HCT116 (cell line): Measurements from ENCODE around the gene MRM1. TPM values are rescaled to one million over a fixed set of nuclear protein-coding genes. Genes with fewer than 3 reads are reported as not detected.

Source experiments
- ATAC-seq: fragments of 200-7000 bp; cut with Tn5 transposase; 2 replicates; pipeline ENCODE4 v1.9.1; 2020; ENCODE audit warnings: mild to moderate bottlenecking, moderate library complexity
- BruUV-seq: library from RNA; stranded (reverse); fragments of 400-500 nt; replicated peaks from 2 replicates; lab custom pipeline; 2021; lab: Mats Ljungman, UMichigan
- CTCF ChIA-PET: fragments of 300-600 bp; sonication (Branson Sonifier 250); formaldehyde crosslinking; loops from one replicate; lab custom pipeline; 2021; ENCODE audit warnings: antibody characterized with exemption; lab: Charles Lee
- POLR2A ChIA-PET: fragments of 300-600, 350-600 bp; sonication (Branson Sonifier 250); formaldehyde crosslinking; loops from one replicate; lab custom pipeline; 2021; ENCODE audit warnings: antibody characterized with exemption; lab: Charles Lee
- RAD21 ChIA-PET, 2 experiments: fragments of 300-600 bp; sonication (Branson Sonifier 250); formaldehyde crosslinking; loops; one replicate each; lab custom pipeline; 2023; ENCODE audit warnings: low total read pairs in 2 of 2; ENCODE audit not compliant: uncharacterized antibody in 2 of 2, unreplicated experiment in 2 of 2, low non-redundant PET in 1 of 2; lab: Charles Lee
- DNase-seq: peaks from one replicate; pipeline ENCODE4 v3.0.0-alpha.2; 2010; ENCODE audit warnings: low read depth, low spot score
- H2AFZ ChIP-seq: fragments of 200-600 bp; shearing (Covaris generic), sonication (generic); 2 replicates; pipeline ENCODE4 v1.6.1; 2017; ENCODE audit warnings: low read depth, mixed run types, mixed read lengths, antibody characterized with exemption, low read length; ENCODE audit not compliant: poor library complexity, severe bottlenecking
- H3K27ac ChIP-seq: 2 replicates; pipeline ENCODE4 v1.5.1; 2012; ENCODE audit warnings: low read depth, low read length
- H3K27me3 ChIP-seq: fragments of 200-600 bp; sonication (generic); 2 replicates; pipeline ENCODE4 v1.6.1; 2016; ENCODE audit warnings: mixed run types, low read length, mixed read lengths; ENCODE audit not compliant: insufficient read depth
- H3K36me3 ChIP-seq, 2 experiments: fragments of 200-500 bp in 1 of 2; fragments of 200-600 bp in 1 of 2; sonication (Bioruptor generic) in 1 of 2; sonication (generic) in 1 of 2; 2 replicates each; pipeline versions ENCODE4 v1.5.1 to v1.6.1; 2014 to 2016; ENCODE audit warnings: low read length in 2 of 2, inconsistent platforms in 1 of 2, mixed read lengths in 1 of 2, mixed run types in 1 of 2; ENCODE audit not compliant: insufficient read depth in 2 of 2, control insufficient read depth in 1 of 2
- H3K4me1 ChIP-seq, 2 experiments: fragments of 200-600 bp in 1 of 2; sonication (generic) in 1 of 2; 2 replicates each; pipeline versions ENCODE4 v1.5.1 to v1.6.1; 2012 to 2017; ENCODE audit warnings: low read length in 2 of 2, inconsistent platforms in 1 of 2, mild to moderate bottlenecking in 1 of 2, mixed read lengths in 1 of 2, mixed run types in 1 of 2, moderate library complexity in 1 of 2; ENCODE audit not compliant: insufficient read depth in 2 of 2, control insufficient read depth in 1 of 2
- H3K4me2 ChIP-seq: fragments of 200-600 bp; sonication (generic); 2 replicates; pipeline ENCODE4 v1.6.1; 2017; ENCODE audit warnings: mixed run types, low read length, mixed read lengths
- H3K4me3 ChIP-seq, 2 experiments: fragments of 200-600 bp in 1 of 2; sonication (generic) in 1 of 2; replicated peaks in 1 of 2; 2 replicates each; pipeline ENCODE4 v1.5.1; 2011 to 2016; ENCODE audit warnings: low read length in 2 of 2, control low read depth in 1 of 2, low read depth in 1 of 2, mild to moderate bottlenecking in 1 of 2, mixed read lengths in 1 of 2, mixed run types in 1 of 2
- H3K79me2 ChIP-seq: fragments of 200-600 bp; sonication (generic); 2 replicates; pipeline ENCODE4 v1.6.1; 2017; ENCODE audit warnings: mild to moderate bottlenecking, mixed run types, low read length, moderate library complexity, mixed read lengths; ENCODE audit not compliant: insufficient read depth
- H3K9ac ChIP-seq: fragments of 200-600 bp; sonication (generic); 2 replicates; pipeline ENCODE4 v1.6.1; 2016; ENCODE audit warnings: low read length, mixed read lengths
- H3K9me2 ChIP-seq: fragments of 200-600 bp; sonication (generic), shearing (Covaris generic); 2 replicates; pipeline ENCODE4 v1.6.1; 2017; ENCODE audit warnings: mixed run types, mild to moderate bottlenecking, moderate library complexity; ENCODE audit not compliant: insufficient read depth
- H3K9me3 ChIP-seq, 2 experiments: fragments of 200-500 bp in 1 of 2; fragments of 200-600 bp in 1 of 2; sonication (Bioruptor generic) in 1 of 2; sonication (generic) in 1 of 2; 2 replicates each; pipeline ENCODE4 v1.6.1; 2014 to 2017; ENCODE audit warnings: low read length in 2 of 2, mixed read lengths in 2 of 2, inconsistent platforms in 1 of 2, low read depth in 1 of 2, mild to moderate bottlenecking in 1 of 2, mixed run types in 1 of 2, moderate library complexity in 1 of 2; ENCODE audit not compliant: control insufficient read depth in 1 of 2, insufficient read depth in 1 of 2
- H4K20me1 ChIP-seq: fragments of 200-600 bp; sonication (generic), shearing (Covaris generic); 2 replicates; pipeline ENCODE4 v1.6.1; 2017; ENCODE audit warnings: mixed run types, mild to moderate bottlenecking, moderate library complexity; ENCODE audit not compliant: insufficient read depth
- ELF1 ChIP-seq: IDR thresholded peaks from 2 replicates; pipeline ENCODE4 v1.6.1; 2012; ENCODE audit warnings: low read depth, borderline replicate concordance
- EZH2phosphoT487 ChIP-seq: fragments of 200-600 bp; IDR thresholded peaks from 2 replicates; pipeline ENCODE4 v1.6.1; 2018; ENCODE audit warnings: antibody characterized with exemption, borderline replicate concordance
- FOSL1 ChIP-seq: IDR thresholded peaks from 2 replicates; pipeline ENCODE4 v1.6.1; 2012; ENCODE audit warnings: low read depth
- JUND ChIP-seq: IDR thresholded peaks from 2 replicates; pipeline ENCODE4 v1.6.1; 2012
- RAD21 ChIP-seq: IDR thresholded peaks from 2 replicates; pipeline ENCODE4 v1.6.1; 2012; ENCODE audit warnings: low read depth, mild to moderate bottlenecking
- SIN3A ChIP-seq: IDR thresholded peaks from 2 replicates; pipeline ENCODE4 v1.6.1; 2012; ENCODE audit warnings: low read depth
- SRF ChIP-seq: IDR thresholded peaks from 2 replicates; pipeline ENCODE4 v1.6.1; 2012; ENCODE audit warnings: low read depth
- ZFX ChIP-seq: fragments of 450-650 bp; IDR thresholded peaks from 2 replicates; pipeline ENCODE4 v1.6.1; 2017
- intact Hi-C: fragments of 100-400 bp; cut with micrococcal nuclease; formaldehyde crosslinking; loops from 2 replicates; pipeline ENCODE4 v1.10.0; 2022
- total RNA-seq: library from RNA; stranded (reverse); gene quantifications from one replicate; pipeline ENCODE4 v1.2.1, GENCODE V29; 2021; ENCODE audit not compliant: unreplicated experiment
- TF ChIP-seq, protein P1 (sequence below): IDR thresholded peaks from 2 replicates; pipeline ENCODE4 v1.6.1; 2012; ENCODE audit warnings: low read depth
- TF ChIP-seq, protein P2 (sequence below): IDR thresholded peaks from 2 replicates; pipeline ENCODE4 v1.6.1; 2012
- TF ChIP-seq, protein P3 (sequence below): IDR thresholded peaks from 2 replicates; pipeline ENCODE4 v1.6.1; 2012
- TF ChIP-seq, protein P4 (sequence below), 3 experiments: fragments of 200-600 bp in 1 of 3; sonication (generic) in 1 of 3; IDR thresholded peaks in 2 of 3; conservative IDR thresholded peaks in 1 of 3; 2 replicates each; pipeline ENCODE4 v1.5.1; 2012 to 2017; ENCODE audit warnings: low read depth in 2 of 3, low read length in 2 of 3, antibody characterized with exemption in 1 of 3, borderline replicate concordance in 1 of 3, control low read depth in 1 of 3, mild to moderate bottlenecking in 1 of 3, mixed read lengths in 1 of 3, mixed run types in 1 of 3, moderate library complexity in 1 of 3; ENCODE audit not compliant: insufficient read depth in 1 of 3

The MRM1 gene
- total RNA-seq, 1 experiment from 2014 or later: 14.5 TPM

DNA sequence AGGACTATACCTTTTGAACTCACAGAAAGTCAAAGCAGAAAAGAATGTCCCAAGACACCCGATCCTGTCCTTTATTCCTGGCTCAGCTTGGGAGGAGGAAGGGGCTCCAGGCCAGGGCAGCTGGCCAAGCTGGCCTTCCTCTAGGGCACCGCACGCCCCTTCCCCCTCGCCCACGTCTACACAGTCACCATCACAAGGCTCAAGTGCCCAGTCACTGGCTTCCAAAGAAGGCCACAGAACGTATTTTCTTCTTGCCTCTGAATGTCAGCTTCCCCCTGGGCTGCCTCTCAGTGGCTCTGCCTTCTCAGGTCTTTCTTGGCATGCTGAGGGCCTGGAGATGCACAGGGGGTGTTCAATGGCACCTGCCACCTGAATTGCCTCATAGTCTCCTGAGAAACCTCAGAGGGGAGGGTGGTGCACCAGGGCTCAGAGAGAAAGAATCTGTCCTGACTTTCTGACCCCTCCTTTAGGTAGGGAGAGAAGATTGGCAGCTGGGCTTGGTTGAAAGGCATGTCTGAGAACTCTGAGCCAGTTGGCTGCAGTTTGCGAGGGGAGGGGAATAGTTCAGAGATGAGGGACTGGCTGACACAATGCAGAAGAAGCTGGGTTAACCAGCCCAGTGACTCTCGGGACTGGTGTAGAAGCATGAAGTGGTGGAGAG, 7.6 kb upstream of the MRM1 start (continued):
- TF ChIP-seq, protein P1, sequence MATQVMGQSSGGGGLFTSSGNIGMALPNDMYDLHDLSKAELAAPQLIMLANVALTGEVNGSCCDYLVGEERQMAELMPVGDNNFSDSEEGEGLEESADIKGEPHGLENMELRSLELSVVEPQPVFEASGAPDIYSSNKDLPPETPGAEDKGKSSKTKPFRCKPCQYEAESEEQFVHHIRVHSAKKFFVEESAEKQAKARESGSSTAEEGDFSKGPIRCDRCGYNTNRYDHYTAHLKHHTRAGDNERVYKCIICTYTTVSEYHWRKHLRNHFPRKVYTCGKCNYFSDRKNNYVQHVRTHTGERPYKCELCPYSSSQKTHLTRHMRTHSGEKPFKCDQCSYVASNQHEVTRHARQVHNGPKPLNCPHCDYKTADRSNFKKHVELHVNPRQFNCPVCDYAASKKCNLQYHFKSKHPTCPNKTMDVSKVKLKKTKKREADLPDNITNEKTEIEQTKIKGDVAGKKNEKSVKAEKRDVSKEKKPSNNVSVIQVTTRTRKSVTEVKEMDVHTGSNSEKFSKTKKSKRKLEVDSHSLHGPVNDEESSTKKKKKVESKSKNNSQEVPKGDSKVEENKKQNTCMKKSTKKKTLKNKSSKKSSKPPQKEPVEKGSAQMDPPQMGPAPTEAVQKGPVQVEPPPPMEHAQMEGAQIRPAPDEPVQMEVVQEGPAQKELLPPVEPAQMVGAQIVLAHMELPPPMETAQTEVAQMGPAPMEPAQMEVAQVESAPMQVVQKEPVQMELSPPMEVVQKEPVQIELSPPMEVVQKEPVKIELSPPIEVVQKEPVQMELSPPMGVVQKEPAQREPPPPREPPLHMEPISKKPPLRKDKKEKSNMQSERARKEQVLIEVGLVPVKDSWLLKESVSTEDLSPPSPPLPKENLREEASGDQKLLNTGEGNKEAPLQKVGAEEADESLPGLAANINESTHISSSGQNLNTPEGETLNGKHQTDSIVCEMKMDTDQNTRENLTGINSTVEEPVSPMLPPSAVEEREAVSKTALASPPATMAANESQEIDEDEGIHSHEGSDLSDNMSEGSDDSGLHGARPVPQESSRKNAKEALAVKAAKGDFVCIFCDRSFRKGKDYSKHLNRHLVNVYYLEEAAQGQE: no peak
- no peak for TF ChIP-seq JUND
- TF ChIP-seq ELF1: no peak
- TF ChIP-seq, protein P2, sequence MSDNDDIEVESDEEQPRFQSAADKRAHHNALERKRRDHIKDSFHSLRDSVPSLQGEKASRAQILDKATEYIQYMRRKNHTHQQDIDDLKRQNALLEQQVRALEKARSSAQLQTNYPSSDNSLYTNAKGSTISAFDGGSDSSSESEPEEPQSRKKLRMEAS: no peak
- TF ChIP-seq SRF: no peak
- no peak for TF ChIP-seq SIN3A
- TF ChIP-seq, protein P3, sequence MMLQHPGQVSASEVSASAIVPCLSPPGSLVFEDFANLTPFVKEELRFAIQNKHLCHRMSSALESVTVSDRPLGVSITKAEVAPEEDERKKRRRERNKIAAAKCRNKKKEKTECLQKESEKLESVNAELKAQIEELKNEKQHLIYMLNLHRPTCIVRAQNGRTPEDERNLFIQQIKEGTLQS: no peak

GRCh38 chr17:36594626-36595401, 6.6 kb upstream of the MRM1 start:
- no peak overlapping the region for H3K4me2 ChIP-seq
- ATAC-seq (no peak), DNase-seq (no peak)
- ChIA-PET POLR2A (no interaction called here), RAD21 (no interaction called here), CTCF (interaction anchor here (0.7 kb wide), 1 partner anchor 652 kb away, joined by 4 read pairs; no protein-coding TSS in a partner anchor)
- H3K9ac ChIP-seq: no peak overlapping the region
- intact Hi-C loops: no loop called here
- H2AFZ ChIP-seq: no peak overlapping the region
- H3K79me2 ChIP-seq: peaks cover 28% of the 10 kb centered on the region
- no peak overlapping the region for H3K27ac ChIP-seq
- no peaks in the 10 kb centered on the region for H4K20me1 ChIP-seq
- H3K4me1 ChIP-seq: peaks cover 6 to 23% of the 10 kb centered on the region in 2 experiments
- H3K36me3 ChIP-seq: peaks cover 0 to 14% of the 10 kb centered on the region in 2 experiments; a peak in 2 of 4 replicates
- no peak overlapping the region for H3K4me3 ChIP-seq
- BruUV-seq: no TSS peak
- no peaks in the 10 kb centered on the region for H3K9me2 ChIP-seq
- no peaks in the 10 kb centered on the region for H3K9me3 ChIP-seq
- H3K27me3 ChIP-seq: no peaks in the 10 kb centered on the region
- TF ChIP-seq, protein P1: no peak
- TF ChIP-seq, protein P4, sequence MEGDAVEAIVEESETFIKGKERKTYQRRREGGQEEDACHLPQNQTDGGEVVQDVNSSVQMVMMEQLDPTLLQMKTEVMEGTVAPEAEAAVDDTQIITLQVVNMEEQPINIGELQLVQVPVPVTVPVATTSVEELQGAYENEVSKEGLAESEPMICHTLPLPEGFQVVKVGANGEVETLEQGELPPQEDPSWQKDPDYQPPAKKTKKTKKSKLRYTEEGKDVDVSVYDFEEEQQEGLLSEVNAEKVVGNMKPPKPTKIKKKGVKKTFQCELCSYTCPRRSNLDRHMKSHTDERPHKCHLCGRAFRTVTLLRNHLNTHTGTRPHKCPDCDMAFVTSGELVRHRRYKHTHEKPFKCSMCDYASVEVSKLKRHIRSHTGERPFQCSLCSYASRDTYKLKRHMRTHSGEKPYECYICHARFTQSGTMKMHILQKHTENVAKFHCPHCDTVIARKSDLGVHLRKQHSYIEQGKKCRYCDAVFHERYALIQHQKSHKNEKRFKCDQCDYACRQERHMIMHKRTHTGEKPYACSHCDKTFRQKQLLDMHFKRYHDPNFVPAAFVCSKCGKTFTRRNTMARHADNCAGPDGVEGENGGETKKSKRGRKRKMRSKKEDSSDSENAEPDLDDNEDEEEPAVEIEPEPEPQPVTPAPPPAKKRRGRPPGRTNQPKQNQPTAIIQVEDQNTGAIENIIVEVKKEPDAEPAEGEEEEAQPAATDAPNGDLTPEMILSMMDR (IDR thresholded peaks at IDR 0.05 in 2 of 3, conservative IDR thresholded peaks at IDR 0.05 in 1 of 3; ENCODE audit: borderline replicate concordance in 1 of 3, insufficient read depth in 1 of 3, low read depth in 2 of 3, low read length in 2 of 3): no peak
- TF ChIP-seq ZFX: no peak
- TF ChIP-seq EZH2phosphoT487: no peak
- no peak for TF ChIP-seq RAD21
- no peak for TF ChIP-seq SRF
- TF ChIP-seq, protein P3: no peak
- no peak for TF ChIP-seq FOSL1
